Psoas muscle (tissue), 8 donors: ENCODE data around the gene PIAS1. TPM values are rescaled to one million over a fixed set of nuclear protein-coding genes. Genes with fewer than 3 reads are reported as not detected.
"Not testable (repeated sequence)": the region's sequence is repeated elsewhere in the genome, so short reads cannot be mapped to it uniquely, and the experiment has no call there.

Experiments
- ATAC-seq, 4 donors: fragments of 200-7000 bp; cut with Tn5 transposase; one replicate each; pipeline ENCODE4 v1.9.1; 2020; ENCODE audit warnings: moderate library complexity in 3 of 4, mild to moderate bottlenecking in 2 of 4
- DNase-seq, 2 donors: peaks; one replicate each; pipeline ENCODE4 v3.0.0-alpha.2; 2020
- H3K27ac ChIP-seq: fragments of 200-600 bp; one replicate; pipeline ENCODE4 v1.8.0; 2022
- H3K27me3 ChIP-seq, 3 donors: fragments of 200-600 bp in 1 of 3; one replicate each; pipeline versions ENCODE4 v1.6.1 to v1.8.0; 2013 to 2022; ENCODE audit warnings: low read length in 2 of 3, mild to moderate bottlenecking in 2 of 3, moderate library complexity in 1 of 3; ENCODE audit not compliant: insufficient read depth in 3 of 3
- H3K36me3 ChIP-seq, 2 donors: fragments of 200-600 bp in 1 of 2; one replicate each; pipeline versions ENCODE4 v1.6.1 to v1.8.0; 2013 to 2022; ENCODE audit warnings: low read depth in 1 of 2, mild to moderate bottlenecking in 1 of 2, moderate library complexity in 1 of 2; ENCODE audit not compliant: insufficient read depth in 1 of 2
- H3K4me1 ChIP-seq: fragments of 200-600 bp; one replicate; pipeline ENCODE4 v1.8.0; 2022
- H3K4me3 ChIP-seq: fragments of 200-600 bp; one replicate; pipeline ENCODE4 v1.8.0; 2022; ENCODE audit warnings: mild to moderate bottlenecking
- H3K9me3 ChIP-seq: fragments of 200-600 bp; one replicate; pipeline ENCODE4 v1.8.0; 2022
- CTCF ChIP-seq: fragments of 200-600 bp; IDR thresholded peaks from one replicate; pipeline ENCODE4 v1.8.0; 2022; ENCODE audit warnings: antibody characterized with exemption
- WGBS, 3 donors: extraction: QIAGEN DNeasy Blood & Tissue Kit; methylation state at CpG; one replicate each; pipeline versions ENCODE4 v1.1.6 to v1.1.7; 2013; 5-methylcytosine and 5-hydroxymethylcytosine counted together
- intact Hi-C, 2 donors: fragments of 100-400 bp; cut with DNase I; formaldehyde crosslinking; loops; one replicate each; pipeline versions ENCODE4 v1.11.0 to v1.14.2; 2022
- polyA plus RNA-seq, 3 donors: library from polyadenylated mRNA; stranded (reverse); fragments of 200-250 nt; gene quantifications; one replicate each; pipeline ENCODE4 v1.2.3, GENCODE V29; 2013
- total RNA-seq, 4 donors: library from RNA; stranded (reverse); fragmentation: NEBNext Ultra II Directional in 2 of 4; extraction: Animal tissue kit (Norgen Biotek cat#: 25700) in 2 of 4; gene quantifications; one replicate each; pipeline versions ENCODE4 v1.2.1 to v1.2.4, GENCODE V29; 2021 to 2023
- donor health status: healthy with polysubstance abuse.
- donor health status: DM: no; HTN: no; CAD: no; lungs with moderate emphysema.
- donor health status: Bipolar disorder and iron deficiency.
- donor health status: healthy.
- donor health status: DM: yes; HTN: yes; CAD: no.
- donor health status: DM: no; HTN: no; CAD: no.
- donor health status: DM: no; HTN: no; CAD: no.
- donor health status: DM: yes; HTN: yes; CAD: no.

Gene PIAS1
- total and polyA plus RNA-seq, 7 donors = 4.4 to 28.7 (median 18.2) TPM

GRCh38 chr15:68211656-68212320 is 157.7 kb downstream of the PIAS1 start:
- H3K27ac ChIP-seq = no peak overlapping the region
- WGBS, 3 donors = 92 to 96% (median 93%) methylated on average over 14 of the region's 14 CpGs
- DNase-seq (no peak), ATAC-seq (no peak)
- H3K9me3 ChIP-seq = no peaks in the 10 kb centered on the region
- H3K36me3 ChIP-seq = peaks cover 0 to under 1% of the 10 kb centered on the region in 2 donors
- intact Hi-C loops = loop anchor here in 1 of 2 donors (5.0 kb wide), 1 partner anchor 349 kb away; no protein-coding TSS in a partner anchor
- H3K27me3 ChIP-seq = no peaks in the 10 kb centered on the region
- TF ChIP-seq CTCF = no peak
- H3K4me3 ChIP-seq = no peak overlapping the region
- no peaks in the 10 kb centered on the region for H3K4me1 ChIP-seq

- not testable (repeated sequence) for H3K27me3 ChIP-seq, H3K4me1 ChIP-seq, H3K9me3 ChIP-seq, DNase-seq, H3K27ac ChIP-seq, H3K4me3 ChIP-seq, ATAC-seq
- peaks cover 0 to 18% of the 10 kb centered on the region in 2 donors for H3K36me3 ChIP-seq
- intact Hi-C loops = loop anchor here in 1 of 2 donors (5.0 kb wide), 1 partner anchor 351 kb away; no protein-coding TSS in a partner anchor
- 88 to 94% (median 90%) methylated on average over 6 of the region's 6 CpGs for WGBS, 3 donors
Observed at GRCh38 chr15:68213491-68213845, 159.4 kb downstream of the PIAS1 start.

- Histone ChIP-seq H3K27ac (no peak overlapping the region), H3K9me3 (no peaks in the 10 kb centered on the region), H3K4me1 (no peaks in the 10 kb centered on the region), H3K4me3 (no peak overlapping the region), H3K27me3 (no peaks in the 10 kb centered on the region), H3K36me3 (peaks cover 0 to 19% of the 10 kb centered on the region in 2 donors)
- DNase-seq = no peak
- no peak for ATAC-seq
- WGBS, 3 donors = 93% methylated on average over 17 of the region's 17 CpGs
- intact Hi-C loops = loop anchor here in 1 of 2 donors (5.0 kb wide), 1 partner anchor 352 kb away; no protein-coding TSS in a partner anchor
- no peak for TF ChIP-seq CTCF
Observed at GRCh38 chr15:68213991-68214837, 160.1 kb downstream of the PIAS1 start.

- no peak for DNase-seq
- Histone ChIP-seq H3K4me3 (no peak overlapping the region), H3K4me1 (no peaks in the 10 kb centered on the region), H3K27me3 (no peaks in the 10 kb centered on the region), H3K36me3 (peaks cover 0 to 19% of the 10 kb centered on the region in 2 donors), H3K27ac (no peak overlapping the region), H3K9me3 (no peaks in the 10 kb centered on the region)
- no peak for ATAC-seq
- WGBS, 3 donors = 78 to 79% (median 78%) methylated on average over 6 of the region's 6 CpGs
- no peak for TF ChIP-seq CTCF
- intact Hi-C loops = loop anchor here in 1 of 2 donors (5.0 kb wide), 1 partner anchor 353 kb away; no protein-coding TSS in a partner anchor
Observed at GRCh38 chr15:68214838-68215254, 160.7 kb downstream of the PIAS1 start.

GRCh38 chr15:68217341-68217740 is 163.2 kb downstream of the PIAS1 start:
- 93 to 95% (median 93%) methylated on average over 4 of the region's 4 CpGs for WGBS, 3 donors
- DNase-seq = no peak
- H3K27me3 ChIP-seq = no peaks in the 10 kb centered on the region
- no peaks in the 10 kb centered on the region for H3K4me1 ChIP-seq
- H3K27ac ChIP-seq = no peak overlapping the region
- TF ChIP-seq CTCF = no peak
- ATAC-seq = no peak
- no peak overlapping the region for H3K4me3 ChIP-seq
- H3K36me3 ChIP-seq = peaks cover 0 to 19% of the 10 kb centered on the region in 2 donors
- H3K9me3 ChIP-seq = no peaks in the 10 kb centered on the region
- intact Hi-C loops = no loop called here
